ENCODE results near the gene GEMIN7. TPM values are rescaled to one million over a fixed set of nuclear protein-coding genes. Genes with fewer than 3 reads are reported as not detected.
A peak's percentile ranks its signal among the peaks of the same experiment; 100 is the strongest.

Gene GEMIN7
- total and polyA plus RNA-seq, 2 of the 13 experiments (the other 11 are each of a cell fraction or from before 2014, with no cell fraction given), result 24.1 to 30.6 TPM

- peak; percentile 71; the same call in 1 of the 2 replicates for TF ChIP-seq ZFP91 (CRISPR knock-in tag; IDR thresholded peaks at IDR 0.05; ENCODE audit: borderline replicate concordance)
- TF ChIP-seq, protein P1, sequence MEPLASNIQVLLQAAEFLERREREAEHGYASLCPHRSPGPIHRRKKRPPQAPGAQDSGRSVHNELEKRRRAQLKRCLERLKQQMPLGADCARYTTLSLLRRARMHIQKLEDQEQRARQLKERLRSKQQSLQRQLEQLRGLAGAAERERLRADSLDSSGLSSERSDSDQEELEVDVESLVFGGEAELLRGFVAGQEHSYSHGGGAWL (CRISPR knock-in tag; IDR thresholded peaks at IDR 0.05), result 0 out of 2 replicates have a peak, but pooled peaks have one; percentile 43
- no peak for TF ChIP-seq NFIB (CRISPR knock-in tag; IDR thresholded peaks at IDR 0.05; ENCODE audit: borderline replicate concordance)
- TF ChIP-seq EZH2 (conservative IDR thresholded peaks at IDR 0.05; ENCODE audit: low read depth, low read length), result no peak
- TF ChIP-seq GTF2F1 (IDR thresholded peaks at IDR 0.05; ENCODE audit: low read length), result no peak
- no peak for TF ChIP-seq RFX5 (IDR thresholded peaks at IDR 0.05; ENCODE audit: low read depth, low read length)
- TF ChIP-seq, protein P2, sequence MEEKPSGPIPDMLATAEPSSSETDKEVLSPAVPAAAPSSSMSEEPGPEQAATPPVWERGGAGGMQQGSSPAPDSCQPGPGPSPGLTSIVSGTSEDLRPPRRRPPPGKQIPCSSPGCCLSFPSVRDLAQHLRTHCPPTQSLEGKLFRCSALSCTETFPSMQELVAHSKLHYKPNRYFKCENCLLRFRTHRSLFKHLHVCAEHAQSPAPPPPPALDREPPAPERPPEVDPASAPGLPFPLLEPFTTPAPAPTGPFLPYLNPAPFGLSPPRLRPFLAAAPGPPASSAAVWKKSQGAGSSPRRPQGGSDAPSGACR (CRISPR knock-in tag; IDR thresholded peaks at IDR 0.05), result 0 out of 2 replicates have a peak, but pooled peaks have one; percentile 27
- peak; percentile 42; the same call in 1 of the 2 replicates for TF ChIP-seq ZKSCAN1 (IDR thresholded peaks at IDR 0.05; ENCODE audit: low read length)
- peak; percentile 71; the same call in 1 of the 2 replicates for TF ChIP-seq SP5 (CRISPR knock-in tag; IDR thresholded peaks at IDR 0.05; ENCODE audit: borderline replicate concordance, low read depth)
- TF ChIP-seq, protein P3, sequence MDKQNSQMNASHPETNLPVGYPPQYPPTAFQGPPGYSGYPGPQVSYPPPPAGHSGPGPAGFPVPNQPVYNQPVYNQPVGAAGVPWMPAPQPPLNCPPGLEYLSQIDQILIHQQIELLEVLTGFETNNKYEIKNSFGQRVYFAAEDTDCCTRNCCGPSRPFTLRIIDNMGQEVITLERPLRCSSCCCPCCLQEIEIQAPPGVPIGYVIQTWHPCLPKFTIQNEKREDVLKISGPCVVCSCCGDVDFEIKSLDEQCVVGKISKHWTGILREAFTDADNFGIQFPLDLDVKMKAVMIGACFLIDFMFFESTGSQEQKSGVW (CRISPR knock-in tag; IDR thresholded peaks at IDR 0.05; ENCODE audit: borderline replicate concordance), result 0 out of 2 replicates have a peak, but pooled peaks have one; percentile 28
- TF ChIP-seq DR1 (CRISPR knock-in tag; IDR thresholded peaks at IDR 0.05), result peak; percentile 43; the same call in 1 of the 2 replicates
- TF ChIP-seq PCBP1 (IDR thresholded peaks at IDR 0.05; ENCODE audit: borderline replicate concordance, low read depth, low read length), result no peak
- TF ChIP-seq KLF12 (CRISPR knock-in tag; IDR thresholded peaks at IDR 0.05; ENCODE audit: borderline replicate concordance), result peak; percentile 62; the same call in 1 of the 2 replicates
- TF ChIP-seq, protein P4, sequence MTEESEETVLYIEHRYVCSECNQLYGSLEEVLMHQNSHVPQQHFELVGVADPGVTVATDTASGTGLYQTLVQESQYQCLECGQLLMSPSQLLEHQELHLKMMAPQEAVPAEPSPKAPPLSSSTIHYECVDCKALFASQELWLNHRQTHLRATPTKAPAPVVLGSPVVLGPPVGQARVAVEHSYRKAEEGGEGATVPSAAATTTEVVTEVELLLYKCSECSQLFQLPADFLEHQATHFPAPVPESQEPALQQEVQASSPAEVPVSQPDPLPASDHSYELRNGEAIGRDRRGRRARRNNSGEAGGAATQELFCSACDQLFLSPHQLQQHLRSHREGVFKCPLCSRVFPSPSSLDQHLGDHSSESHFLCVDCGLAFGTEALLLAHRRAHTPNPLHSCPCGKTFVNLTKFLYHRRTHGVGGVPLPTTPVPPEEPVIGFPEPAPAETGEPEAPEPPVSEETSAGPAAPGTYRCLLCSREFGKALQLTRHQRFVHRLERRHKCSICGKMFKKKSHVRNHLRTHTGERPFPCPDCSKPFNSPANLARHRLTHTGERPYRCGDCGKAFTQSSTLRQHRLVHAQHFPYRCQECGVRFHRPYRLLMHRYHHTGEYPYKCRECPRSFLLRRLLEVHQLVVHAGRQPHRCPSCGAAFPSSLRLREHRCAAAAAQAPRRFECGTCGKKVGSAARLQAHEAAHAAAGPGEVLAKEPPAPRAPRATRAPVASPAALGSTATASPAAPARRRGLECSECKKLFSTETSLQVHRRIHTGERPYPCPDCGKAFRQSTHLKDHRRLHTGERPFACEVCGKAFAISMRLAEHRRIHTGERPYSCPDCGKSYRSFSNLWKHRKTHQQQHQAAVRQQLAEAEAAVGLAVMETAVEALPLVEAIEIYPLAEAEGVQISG (CRISPR knock-in tag; IDR thresholded peaks at IDR 0.05), result peak; percentile 79
- TF ChIP-seq U2AF1 (optimal IDR thresholded peaks at IDR 0.05; ENCODE audit: low read depth, low read length), result peak; percentile 85
- TF ChIP-seq CEBPZ (IDR thresholded peaks at IDR 0.05; ENCODE audit: low read length), result no peak
- TF ChIP-seq ZNF331 (CRISPR knock-in tag; IDR thresholded peaks at IDR 0.05), result peak; percentile 56; the same call in 1 of the 2 replicates
These were observed 14.0 kb downstream of the GEMIN7 start, which contains the start of gene PPP1R37 (continued) for GRCh38 chr19:45092747-45093678.
